K562 (cell line): ENCODE measurements around the gene CHST7. TPM values are rescaled to one million over a fixed set of nuclear protein-coding genes. Genes with fewer than 3 reads are reported as not detected.
A peak's percentile ranks its signal among the peaks of the same experiment; 100 is the strongest.

Experiments used
- ATAC-seq: fragments of 200-7000 bp; cut with Tn5 transposase; 3 replicates; pipeline ENCODE4 v1.9.1; 2020; ENCODE audit warnings: moderate library complexity
- BruUV-seq: library from RNA; stranded (reverse); fragments of 400-500 nt; replicated peaks from 2 replicates; lab custom pipeline; 2021; lab: Mats Ljungman, UMichigan
- CTCF ChIA-PET: fragments of 300-600 bp; formaldehyde crosslinking; extraction: SDS; loops from one replicate; lab custom pipeline; 2021; ENCODE audit warnings: low intra/inter-chr PET ratio; lab: Yijun Ruan, JAX
- POLR2A ChIA-PET: fragments of 300-600, 350-650 bp; sonication (Branson Sonifier 250); formaldehyde crosslinking; extraction: SDS; loops from one replicate; lab custom pipeline; 2021; ENCODE audit warnings: antibody characterized with exemption, inconsistent platforms; lab: Yijun Ruan, JAX
- DNase-seq, 4 experiments: peaks; one replicate each; pipeline versions ENCODE4 v3.0.0 to v3.0.0-alpha.2; 2011 to 2018; ENCODE audit warnings: low spot score in 3 of 4, mixed read lengths in 3 of 4; ENCODE audit errors: extremely low read depth in 1 of 4
- FAIRE-seq: peaks from 2 replicates; lab custom pipeline; 2011; peaks lifted over from hg19 to GRCh38; lab: Jason Lieb, UNC
- H2AFZ ChIP-seq: 2 replicates; pipeline ENCODE4 v1.6.0; 2011; ENCODE audit warnings: low read depth, low read length, control low read depth, inconsistent platforms
- H3K27ac ChIP-seq: fragments of 200-600 bp; 3 replicates; pipeline ENCODE4 v1.8.0; 2011; ENCODE audit warnings: low read depth, mild to moderate bottlenecking, control low read depth, inconsistent platforms, low read length, moderate library complexity, mixed read lengths; ENCODE audit errors: extremely low read depth
- H3K27me3 ChIP-seq, 2 experiments: fragments of 300-600 bp in 1 of 2; 2 replicates in 1 of 2; 3 replicates in 1 of 2; pipeline versions ENCODE4 v1.6.0 to v1.8.0; 2011; ENCODE audit warnings: inconsistent platforms in 2 of 2, low read length in 2 of 2, mild to moderate bottlenecking in 1 of 2, mixed read lengths in 1 of 2, moderate library complexity in 1 of 2; ENCODE audit not compliant: control insufficient read depth in 2 of 2, insufficient read depth in 2 of 2
- H3K36me3 ChIP-seq: fragments of 300-600 bp; 3 replicates; pipeline ENCODE4 v1.8.0; 2011; ENCODE audit warnings: mild to moderate bottlenecking, low read length, inconsistent platforms; ENCODE audit not compliant: control insufficient read depth, insufficient read depth
- H3K4me1 ChIP-seq, 2 experiments: fragments of 200-600 bp in 1 of 2; replicated peaks in 1 of 2; 2 replicates in 1 of 2; 3 replicates in 1 of 2; pipeline versions ENCODE4 v1.5.1 to v1.8.0; 2011; ENCODE audit warnings: inconsistent platforms in 2 of 2, low read length in 2 of 2, mild to moderate bottlenecking in 1 of 2, mixed read lengths in 1 of 2, moderate library complexity in 1 of 2; ENCODE audit not compliant: control insufficient read depth in 2 of 2, insufficient read depth in 2 of 2
- H3K4me2 ChIP-seq: 2 replicates; pipeline ENCODE4 v1.6.1; 2011; ENCODE audit warnings: low read length, control low read depth, inconsistent platforms, mixed read lengths; ENCODE audit not compliant: insufficient read depth
- H3K4me3 ChIP-seq: fragments of 200-600 bp; sonication (generic), shearing (Covaris generic); 2 replicates; pipeline ENCODE4 v1.5.1; 2016; ENCODE audit warnings: control low read depth, inconsistent platforms
- H3K79me2 ChIP-seq: fragments of 200-600 bp; 3 replicates; pipeline ENCODE4 v1.8.0; 2011; ENCODE audit warnings: low read length, inconsistent platforms; ENCODE audit not compliant: control insufficient read depth, insufficient read depth
- H3K9ac ChIP-seq, 2 experiments: 2 replicates each; pipeline versions ENCODE4 v1.6.0 to v1.6.1; 2011; ENCODE audit warnings: low read depth in 2 of 2, low read length in 2 of 2, control low read depth in 1 of 2, inconsistent platforms in 1 of 2, mild to moderate bottlenecking in 1 of 2, mixed read lengths in 1 of 2; ENCODE audit not compliant: insufficient read depth in 1 of 2
- H3K9me1 ChIP-seq: one replicate; pipeline ENCODE4 v1.6.0; 2011; ENCODE audit warnings: inconsistent platforms, mild to moderate bottlenecking, low read length, moderate library complexity; ENCODE audit not compliant: control insufficient read depth, insufficient read depth
- H3K9me3 ChIP-seq: replicated peaks from 2 replicates; pipeline ENCODE4 v1.5.1; 2011; ENCODE audit warnings: low read depth, low read length, inconsistent platforms; ENCODE audit not compliant: control insufficient read depth, insufficient read depth
- H4K20me1 ChIP-seq: replicated peaks from 2 replicates; pipeline ENCODE4 v1.6.1; 2011; ENCODE audit warnings: low read length, inconsistent platforms, mixed read lengths; ENCODE audit not compliant: control insufficient read depth, insufficient read depth
- ARID1B ChIP-seq: fragments of 450-650 bp; IDR thresholded peaks from 2 replicates; pipeline ENCODE4 v1.6.1; 2016; ENCODE audit warnings: antibody characterized with exemption, mild to moderate bottlenecking, inconsistent platforms
- ATF3 ChIP-seq, 2 experiments: fragments of 450-650 bp in 1 of 2; sonication (generic) in 1 of 2; formaldehyde crosslinking in 1 of 2; IDR thresholded peaks in 1 of 2; conservative IDR thresholded peaks in 1 of 2; 2 replicates each; pipeline versions ENCODE4 v1.6.1 to v1.8.1; 2016 to 2023; ENCODE audit warnings: mild to moderate bottlenecking in 2 of 2, moderate library complexity in 2 of 2, inconsistent platforms in 1 of 2, missing genetic modification reagents in 1 of 2
- BCL6 ChIP-seq: fragments of 250-450 bp; sonication (Bioruptor Pico); IDR thresholded peaks from 2 replicates; pipeline ENCODE4 v1.4.0; 2020
- ERF ChIP-seq: fragments of 450-650 bp; formaldehyde crosslinking; IDR thresholded peaks from 2 replicates; pipeline ENCODE4 v1.4.0; 2020; ENCODE audit warnings: mild to moderate bottlenecking, mixed read lengths
- ETV1 ChIP-seq: fragments of 450-650 bp; conservative IDR thresholded peaks from 2 replicates; pipeline ENCODE4 v1.6.1; 2016; ENCODE audit warnings: missing genetic modification characterization, control low read depth, low read depth, missing compliant biosample characterization
- FOXJ2 ChIP-seq: fragments of 200-800 bp; sonication (Bioruptor generic); IDR thresholded peaks from 2 replicates; pipeline ENCODE4 v1.6.1; 2016; ENCODE audit warnings: missing genetic modification characterization, missing compliant biosample characterization
- HMG20B ChIP-seq: fragments of 250-450 bp; sonication (Bioruptor Pico); IDR thresholded peaks from 2 replicates; pipeline ENCODE4 v1.5.0; 2021; ENCODE audit warnings: mild to moderate bottlenecking
- MED1 ChIP-seq: sonication (generic); formaldehyde crosslinking; IDR thresholded peaks from 2 replicates; pipeline ENCODE4 v1.8.1; 2023; ENCODE audit warnings: missing genetic modification reagents, borderline replicate concordance
- MTA2 ChIP-seq: fragments of 450-650 bp; IDR thresholded peaks from 2 replicates; pipeline ENCODE4 v1.6.1; 2016; ENCODE audit warnings: low read depth
- NBN ChIP-seq: fragments of 450-650 bp; IDR thresholded peaks from 2 replicates; pipeline ENCODE4 v1.6.1; 2016; ENCODE audit warnings: low read depth, mild to moderate bottlenecking
- NFE2 ChIP-seq: IDR thresholded peaks from 2 replicates; pipeline ENCODE4 v1.6.1; 2014; ENCODE audit warnings: antibody characterized with exemption, low read depth
- POLR2B ChIP-seq: fragments of 450-650 bp; IDR thresholded peaks from 2 replicates; pipeline ENCODE4 v1.6.1; 2018; ENCODE audit warnings: low read depth; ENCODE audit not compliant: partially characterized antibody
- RNF2 ChIP-seq: sonication (generic); IDR thresholded peaks from 2 replicates; pipeline ENCODE4 v1.6.1; 2016
- SMARCA5 ChIP-seq: fragments of 450-650 bp; IDR thresholded peaks from 2 replicates; pipeline ENCODE4 v1.6.1; 2016
- SOX6 ChIP-seq: fragments of 450-650 bp; IDR thresholded peaks from 2 replicates; pipeline ENCODE4 v1.6.1; 2014; ENCODE audit warnings: mild to moderate bottlenecking
- TAF7 ChIP-seq: fragments of 450-650 bp; IDR thresholded peaks from 2 replicates; pipeline ENCODE4 v1.6.1; 2016; ENCODE audit warnings: missing genetic modification characterization, missing compliant biosample characterization
- TAL1 ChIP-seq: fragments of 450-650 bp; IDR thresholded peaks from 2 replicates; pipeline ENCODE4 v1.6.1; 2016; ENCODE audit warnings: mild to moderate bottlenecking
- TCF3 ChIP-seq: sonication (generic); formaldehyde crosslinking; IDR thresholded peaks from 2 replicates; pipeline ENCODE4 v1.4.0; 2020; ENCODE audit warnings: mild to moderate bottlenecking, missing genetic modification reagents
- TCF7 ChIP-seq: sonication (generic); IDR thresholded peaks from 2 replicates; pipeline ENCODE4 v1.6.1; 2016; ENCODE audit warnings: antibody characterized with exemption, borderline replicate concordance
- TEAD4 ChIP-seq, 2 experiments: sonication (generic) in 1 of 2; formaldehyde crosslinking in 1 of 2; IDR thresholded peaks; 2 replicates each; pipeline versions ENCODE4 v1.6.1 to v1.8.0; 2012 to 2022; ENCODE audit warnings: borderline replicate concordance in 1 of 2, inconsistent platforms in 1 of 2, low read length in 1 of 2, mild to moderate bottlenecking in 1 of 2, missing genetic modification reagents in 1 of 2
- ZBTB26 ChIP-seq: fragments of 450-650 bp; formaldehyde crosslinking; IDR thresholded peaks from 2 replicates; pipeline ENCODE4 v1.4.0; 2022; ENCODE audit warnings: missing genetic modification characterization
- ZBTB7A ChIP-seq: IDR thresholded peaks from 2 replicates; pipeline ENCODE4 v1.6.1; 2011; ENCODE audit warnings: low read depth, mild to moderate bottlenecking, low read length, moderate library complexity, borderline replicate concordance; ENCODE audit not compliant: control insufficient read depth
- ZFP30 ChIP-seq: fragments of 250-450 bp; sonication (Bioruptor Pico); IDR thresholded peaks from 2 replicates; pipeline ENCODE4 v1.8.0; 2022; ENCODE audit warnings: moderate library complexity, mild to moderate bottlenecking, inconsistent platforms, borderline replicate concordance
- ZFPM2 ChIP-seq: fragments of 250-450 bp; sonication (Bioruptor Pico); IDR thresholded peaks from 2 replicates; pipeline ENCODE4 v1.5.1; 2022; ENCODE audit warnings: mild to moderate bottlenecking
- ZNF445 ChIP-seq: fragments of 250-450 bp; sonication (Bioruptor Pico); IDR thresholded peaks from 2 replicates; pipeline ENCODE4 v1.4.0; 2020; ENCODE audit warnings: low read depth, mild to moderate bottlenecking, moderate library complexity
- ZZZ3 ChIP-seq: fragments of 450-650 bp; IDR thresholded peaks from 2 replicates; pipeline ENCODE4 v1.6.1; 2016; ENCODE audit warnings: antibody characterized with exemption, mild to moderate bottlenecking, moderate library complexity
- WGBS: fragments of 100-300 bp; shearing (Covaris generic); methylation state at CpG from one replicate; pipeline ENCODE4 v1.1.6; 2016; ENCODE audit warnings: low coverage, mixed read lengths; ENCODE audit not compliant: insufficient coverage; ENCODE audit errors: missing lambda C conversion rate; 5-methylcytosine and 5-hydroxymethylcytosine counted together
- in situ Hi-C: fragments of 300-500 bp; cut with MboI; formaldehyde crosslinking; loops from 4 replicates; pipeline ENCODE4 v1.15.0; 2018; ENCODE audit warnings: inconsistent platforms, mixed read lengths
- intact Hi-C: fragments of 100-400 bp; cut with micrococcal nuclease; formaldehyde crosslinking; loops from 2 replicates; pipeline ENCODE4 v1.14.2; 2022
- polyA plus RNA-seq, 8 experiments: library from polyadenylated mRNA; depleted of rRNA in 4 of 8; stranded (reverse) in 5 of 8; unstranded in 3 of 8; fragments of >200 nt; fragmentation: Nextera tagmentation in 2 of 8; fragmentation: Illumina TruSeq in 1 of 8; extraction: Ambion mirVana in 2 of 8; extraction: Trizol in 1 of 8; gene quantifications; 2 replicates each; pipeline versions ENCODE4 v1.2.1 to v1.2.3, GENCODE V29; 2011 to 2014; ENCODE audit warnings: inconsistent platforms in 1 of 8, missing spikeins in 1 of 8
- total RNA-seq, 7 experiments: library from RNA; depleted of rRNA in 6 of 7; stranded (reverse); fragments of >200 nt in 6 of 7; fragmentation: Illumina TruSeq in 2 of 7; extraction: Trizol in 2 of 7; gene quantifications; 2 replicates each; pipeline versions ENCODE4 v1.2.1 to v1.2.3, GENCODE V29; 2011 to 2021; ENCODE audit warnings: low replicate concordance in 1 of 7

CHST7 gene
- total and polyA plus RNA-seq, 9 of the 15 experiments (the other 6 are each of a cell fraction or from before 2014, with no cell fraction given), result 0.04 to 0.41 (median 0.09) TPM; not detected in 2

GRCh38 chrX:46531442-46531841 lies 42.1 kb upstream of the CHST7 start:
- no peak overlapping the region for H2AFZ ChIP-seq
- H3K4me1 ChIP-seq, result no peaks in the 10 kb centered on the region
- POLR2A ChIA-PET, result no interaction called here
- no peak overlapping the region for H3K4me2 ChIP-seq
- no peak overlapping the region for H3K4me3 ChIP-seq
- BruUV-seq, result no TSS peak
- H4K20me1 ChIP-seq, result no peaks in the 10 kb centered on the region
- H3K79me2 ChIP-seq, result no peaks in the 10 kb centered on the region
- ATAC-seq (peak; percentile 51), DNase-seq (peak in 3 of 4 experiments; percentile 7 to 25 (median 7)), FAIRE-seq (no peak)
- intact Hi-C loops (no loop called here), in situ Hi-C loops (no loop called here)
- no peak overlapping the region for H3K9ac ChIP-seq
- no peaks in the 10 kb centered on the region for H3K9me3 ChIP-seq
- H3K27ac ChIP-seq, result no peak overlapping the region
- H3K36me3 ChIP-seq, result no peaks in the 10 kb centered on the region
- H3K27me3 ChIP-seq, result no peaks in the 10 kb centered on the region
- WGBS, result 13% methylated on average over 3 of the region's 3 CpGs
- H3K9me1 ChIP-seq, result no peaks in the 10 kb centered on the region
- CTCF ChIA-PET, result no interaction called here
- TF ChIP-seq ZFP30, result no peak
- no peak for TF ChIP-seq POLR2B
- TF ChIP-seq TCF7, result no peak
- TF ChIP-seq TEAD4 (IDR thresholded peaks at IDR 0.05; ENCODE audit: low read length), result peak; percentile 31; the same call in 1 of the 2 replicates
- TF ChIP-seq TEAD4 (CRISPR knock-in tag; IDR thresholded peaks at IDR 0.05; ENCODE audit: borderline replicate concordance), result no peak
- TF ChIP-seq ATF3 (IDR thresholded peaks at IDR 0.05), result peak; percentile 38
- no peak for TF ChIP-seq ATF3 (CRISPR knock-in tag; conservative IDR thresholded peaks at IDR 0.05)
- TF ChIP-seq MTA2, result 0 out of 2 replicates have a peak, but pooled peaks have one; percentile 26
- peak; percentile 41; the same call in 1 of the 2 replicates for TF ChIP-seq ARID1B
- TF ChIP-seq ZBTB7A, result no peak
- TF ChIP-seq SMARCA5, result no peak
- TF ChIP-seq MED1 (CRISPR knock-in tag), result no peak
- no peak for TF ChIP-seq HMG20B (CRISPR knock-in tag)
- TF ChIP-seq ETV1 (tag), result no peak
- no peak for TF ChIP-seq ZBTB26 (CRISPR knock-in tag)
- no peak for TF ChIP-seq ERF (CRISPR knock-in tag)
- TF ChIP-seq FOXJ2 (tag), result no peak
- no peak for TF ChIP-seq TAF7 (tag)
- TF ChIP-seq ZFPM2, result no peak
- TF ChIP-seq NFE2, result no peak
- no peak for TF ChIP-seq ZZZ3
- no peak for TF ChIP-seq NBN
- TF ChIP-seq BCL6 (CRISPR knock-in tag), result no peak
- TF ChIP-seq SOX6, result peak; percentile 29; the same call in 1 of the 2 replicates
- no peak for TF ChIP-seq ZNF445 (CRISPR knock-in tag)
- TF ChIP-seq TAL1, result peak; percentile 45
- peak; percentile 50; the same call in 1 of the 2 replicates for TF ChIP-seq TCF3 (CRISPR knock-in tag)
- no peak for TF ChIP-seq RNF2
